Prostate gland (tissue), 2 donors: ENCODE measurements around the gene ERGIC3. TPM values are rescaled to one million over a fixed set of nuclear protein-coding genes. Genes with fewer than 3 reads are reported as not detected.

Experiments
- DNase-seq: peaks from one replicate; pipeline ENCODE4 v3.0.0-alpha.2; 2019; ENCODE audit warnings: low spot score
- H3K27ac ChIP-seq, 2 donors: fragments of 200-600 bp; sonication (generic); 2 replicates each; pipeline ENCODE4 v1.5.1; 2017 to 2019
- H3K27me3 ChIP-seq: fragments of 200-600 bp; sonication (generic); replicated peaks from 2 replicates; pipeline ENCODE4 v1.5.1; 2019; ENCODE audit not compliant: insufficient read depth
- H3K36me3 ChIP-seq, 2 donors: fragments of 200-600 bp; sonication (generic); 1 replicate in 1 of 2; 2 replicates in 1 of 2; pipeline versions ENCODE4 v1.5.1 to v1.8.1; 2017 to 2019
- H3K4me1 ChIP-seq: fragments of 200-600 bp; sonication (generic); replicated peaks from 2 replicates; pipeline ENCODE4 v1.5.1; 2019
- H3K4me3 ChIP-seq, 2 donors: fragments of 200-600 bp; sonication (generic); 2 replicates each; pipeline ENCODE4 v1.5.1; 2017 to 2019
- H3K9me3 ChIP-seq: fragments of 200-600 bp; sonication (generic); 2 replicates; pipeline ENCODE4 v1.5.1; 2017
- POLR2A ChIP-seq: fragments of 450-650 bp; IDR thresholded peaks from one replicate; pipeline ENCODE4 v1.6.1; 2016; ENCODE audit warnings: antibody characterized with exemption, mild to moderate bottlenecking
- POLR2AphosphoS5 ChIP-seq: sonication (generic); formaldehyde crosslinking; IDR thresholded peaks from one replicate; pipeline ENCODE4 v1.6.1; 2017; ENCODE audit warnings: antibody characterized with exemption
- WGBS: methylation state at CpG from one replicate; pipeline ENCODE4 v1.1.5; 2018; 5-methylcytosine and 5-hydroxymethylcytosine counted together
- intact Hi-C: fragments of 100-400 bp; cut with DNase I; formaldehyde crosslinking; loops from one replicate; pipeline ENCODE4 v1.14.2; 2022
- small RNA-seq, 2 donors: library from RNA; depleted of rRNA; stranded (forward); fragments of <200 nt; gene quantifications; one replicate each; pipeline ENCODE3, GENCODE V24; 2016
- total RNA-seq, 2 donors: library from RNA; depleted of rRNA; stranded (reverse); fragments of >200 nt; gene quantifications; one replicate each; pipeline ENCODE4 v1.1.0, GENCODE V29; 2016
- TF ChIP-seq, protein P1 (sequence below), 4 experiments: fragments of 200-600 bp in 2 of 4; fragments of 450-650 bp in 2 of 4; sonication (generic) in 2 of 4; IDR thresholded peaks; 1 replicate in 3 of 4; 2 replicates in 1 of 4; pipeline ENCODE4 v1.5.1; 2016 to 2019; ENCODE audit warnings: antibody characterized with exemption in 4 of 4, mild to moderate bottlenecking in 2 of 4, moderate library complexity in 2 of 4

Gene ERGIC3
- total RNA-seq, 2 donors from 2014 or later: 277 to 282 TPM

DNA sequence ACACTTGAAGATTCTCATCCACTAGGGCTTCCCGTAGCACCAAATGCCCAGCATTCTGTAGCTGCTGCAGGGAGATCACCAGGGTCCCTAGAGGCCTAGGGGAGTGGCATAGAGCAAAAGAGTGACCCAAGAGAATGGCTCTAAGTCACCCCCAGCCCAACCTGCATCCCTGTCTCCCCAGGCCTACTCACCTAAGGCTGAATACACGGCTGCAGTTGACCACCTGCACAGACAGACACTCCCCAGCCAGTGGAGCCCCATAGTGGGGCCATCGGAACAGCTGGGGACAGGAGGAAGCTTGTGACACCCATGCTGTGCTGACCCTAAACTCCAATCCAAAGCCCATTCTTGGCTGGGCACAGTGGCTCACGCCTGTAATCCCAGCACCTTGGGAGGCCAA lies 64.2 kb downstream of the ERGIC3 start:
- TF ChIP-seq, protein P1, sequence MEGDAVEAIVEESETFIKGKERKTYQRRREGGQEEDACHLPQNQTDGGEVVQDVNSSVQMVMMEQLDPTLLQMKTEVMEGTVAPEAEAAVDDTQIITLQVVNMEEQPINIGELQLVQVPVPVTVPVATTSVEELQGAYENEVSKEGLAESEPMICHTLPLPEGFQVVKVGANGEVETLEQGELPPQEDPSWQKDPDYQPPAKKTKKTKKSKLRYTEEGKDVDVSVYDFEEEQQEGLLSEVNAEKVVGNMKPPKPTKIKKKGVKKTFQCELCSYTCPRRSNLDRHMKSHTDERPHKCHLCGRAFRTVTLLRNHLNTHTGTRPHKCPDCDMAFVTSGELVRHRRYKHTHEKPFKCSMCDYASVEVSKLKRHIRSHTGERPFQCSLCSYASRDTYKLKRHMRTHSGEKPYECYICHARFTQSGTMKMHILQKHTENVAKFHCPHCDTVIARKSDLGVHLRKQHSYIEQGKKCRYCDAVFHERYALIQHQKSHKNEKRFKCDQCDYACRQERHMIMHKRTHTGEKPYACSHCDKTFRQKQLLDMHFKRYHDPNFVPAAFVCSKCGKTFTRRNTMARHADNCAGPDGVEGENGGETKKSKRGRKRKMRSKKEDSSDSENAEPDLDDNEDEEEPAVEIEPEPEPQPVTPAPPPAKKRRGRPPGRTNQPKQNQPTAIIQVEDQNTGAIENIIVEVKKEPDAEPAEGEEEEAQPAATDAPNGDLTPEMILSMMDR (IDR thresholded peaks at IDR 0.05): no peak
- TF ChIP-seq POLR2A (no peak), POLR2AphosphoS5 (no peak)
- Histone ChIP-seq H3K36me3 (no peaks in the 10 kb centered on the region), H3K27ac (no peak overlapping the region), H3K4me1 (no peaks in the 10 kb centered on the region), H3K27me3 (no peaks in the 10 kb centered on the region), H3K4me3 (no peak overlapping the region), H3K9me3 (no peaks in the 10 kb centered on the region)
- intact Hi-C loops: no loop called here
- DNase-seq: no peak
- WGBS: 83% methylated on average over 4 of the region's 4 CpGs

Small RNAs within 50 kb of the gene (small RNA-seq; reads per million reads assigned to genes)
- 0 reads per million in 2 donors for gene RPL37P1

Other genes starting within 250 kb of the ERGIC3 start
- under 1 TPM; 0.28 to 0.36 TPM for gene FAM83C, start 249.7 kb upstream of the ERGIC3 start, total RNA-seq
- gene UQCC1, start 130.1 kb upstream of the ERGIC3 start, total RNA-seq: 10 to 100 TPM; 28.6 to 60.3 TPM
- under 1 TPM; 0.50 to 0.68 TPM for gene GDF5, start 103.8 kb upstream of the ERGIC3 start, total RNA-seq
- 10 to 100 TPM; 35.2 to 36.9 TPM for gene CEP250, start 86.5 kb upstream of the ERGIC3 start, total RNA-seq
- gene C20orf173, start 12.4 kb upstream of the ERGIC3 start, total RNA-seq: not detected
- gene SPAG4, start 73.8 kb downstream of the ERGIC3 start, total RNA-seq: 10 to 100 TPM in 1 of 2 donors, under 1 TPM in 1; 0.91 to 10.4 TPM
- gene CPNE1, start 122.8 kb downstream of the ERGIC3 start, total RNA-seq: 10 to 100 TPM; 90.1 to 91.4 TPM
- gene RBM12, start 122.8 kb downstream of the ERGIC3 start, total RNA-seq: 10 to 100 TPM; 31.8 to 38.9 TPM
- 10 to 100 TPM; 41.2 to 56.7 TPM for gene NFS1, start 157.3 kb downstream of the ERGIC3 start, total RNA-seq
- gene ROMO1, start 157.3 kb downstream of the ERGIC3 start, total RNA-seq: 100 to 1,000 TPM; 249 to 320 TPM
- 100 to 1,000 TPM; 228 to 235 TPM for gene RBM39, start 200.2 kb downstream of the ERGIC3 start, total RNA-seq
- 10 to 100 TPM; 34.7 to 61.1 TPM for gene PHF20, start 229.9 kb downstream of the ERGIC3 start, total RNA-seq